ENCODE measurements around the gene KLF7.

The KLF7 gene

DNA sequence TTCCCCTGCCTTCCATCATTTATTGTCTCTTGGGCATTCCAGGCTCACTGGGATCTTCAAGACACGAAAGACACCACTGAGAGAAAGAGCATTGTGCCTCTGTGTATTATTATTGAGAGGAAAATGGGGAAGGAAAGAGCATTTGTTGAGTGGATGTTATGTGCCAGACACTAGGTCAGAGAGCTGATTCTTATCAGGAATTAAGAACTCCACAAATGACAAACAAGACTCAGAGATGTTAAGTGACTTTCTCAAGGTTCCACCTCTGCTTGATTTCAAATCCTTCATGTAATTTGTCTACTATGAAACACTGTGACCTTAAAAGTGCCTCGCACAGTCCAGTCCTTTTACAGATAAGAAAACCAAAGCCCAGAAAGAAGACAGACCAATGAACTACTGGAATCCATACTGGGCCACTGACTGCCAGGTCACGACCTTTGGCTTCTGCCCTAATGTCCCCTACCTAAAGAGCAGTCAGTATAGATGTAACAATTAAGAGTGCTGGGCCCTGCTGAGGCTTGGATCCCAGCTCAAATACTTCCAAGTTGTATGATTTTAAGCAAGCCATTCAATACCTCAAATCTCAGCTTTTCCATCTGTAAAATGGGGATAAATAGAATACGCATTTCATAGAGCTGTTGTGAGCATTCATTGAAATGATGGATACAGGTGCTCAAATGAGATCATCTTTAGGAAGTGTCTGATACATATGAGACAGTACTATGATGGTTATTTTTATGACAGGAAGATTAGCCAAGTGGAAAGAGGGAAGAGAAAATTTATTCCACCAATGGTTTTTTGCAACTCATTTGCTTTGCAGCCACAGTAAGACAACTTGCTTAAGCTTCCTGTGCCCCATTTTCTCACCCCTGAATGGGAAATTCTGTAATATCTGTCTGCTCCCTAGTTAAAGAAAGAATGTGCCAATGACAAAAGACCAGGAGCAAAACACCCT lies 10.9 kb downstream of the KLF7 start:
- H3K4me3 ChIP-seq, result no peak overlapping the region
- no peak for DNase-seq

DNA sequence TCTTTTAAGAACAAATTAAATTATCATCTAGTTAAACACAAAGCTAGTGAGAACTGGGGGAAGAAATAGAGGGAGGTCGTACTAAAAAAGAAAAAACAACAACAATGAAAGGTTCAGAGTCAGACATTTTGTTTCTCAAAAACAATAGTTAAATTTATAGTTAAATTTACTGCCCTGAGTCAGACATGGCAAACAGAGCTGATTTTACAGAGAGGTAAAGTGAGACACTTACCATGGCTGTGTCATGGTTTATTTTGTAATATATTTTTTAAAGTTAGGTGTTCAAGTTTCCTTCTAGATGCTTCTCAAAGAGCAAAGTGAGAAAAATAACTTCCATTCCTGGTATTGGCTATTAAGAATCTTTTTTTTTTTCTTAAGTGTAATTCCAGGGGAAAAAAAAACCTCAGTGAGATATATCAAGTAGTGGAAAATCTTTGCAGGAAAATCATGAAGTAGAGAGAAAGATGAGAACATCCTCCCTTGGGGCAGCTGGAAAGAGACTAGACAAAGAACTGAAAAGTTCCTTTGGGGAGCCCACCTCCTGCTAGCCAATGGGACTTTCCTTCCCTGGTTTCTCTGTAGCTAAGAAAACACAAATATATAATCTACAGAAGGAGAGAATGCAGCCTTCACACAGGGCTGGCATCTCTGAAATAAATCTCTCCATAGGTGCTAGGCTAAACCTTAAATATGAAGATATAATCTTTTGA lies 12.3 kb downstream of the KLF7 start:
- Histone ChIP-seq H3K9me3 (no peaks in the 10 kb centered on the region), H3K4me1 (peaks cover 8 to 100% (median 86%) of the 10 kb centered on the region in 4 donors), H3K27ac (peak overlapping the region; percentile 58 to 100), H3K4me3 (peak overlapping the region in 1 of 2 donors; percentile 4), H3K36me3 (no peaks in the 10 kb centered on the region), H3K27me3 (no peaks in the 10 kb centered on the region)
- DNase-seq, result no peak
- intact Hi-C loops (cut with DNase I; ENCODE audit: low total_unique reads), result no loop called here
- TF ChIP-seq, protein P1, sequence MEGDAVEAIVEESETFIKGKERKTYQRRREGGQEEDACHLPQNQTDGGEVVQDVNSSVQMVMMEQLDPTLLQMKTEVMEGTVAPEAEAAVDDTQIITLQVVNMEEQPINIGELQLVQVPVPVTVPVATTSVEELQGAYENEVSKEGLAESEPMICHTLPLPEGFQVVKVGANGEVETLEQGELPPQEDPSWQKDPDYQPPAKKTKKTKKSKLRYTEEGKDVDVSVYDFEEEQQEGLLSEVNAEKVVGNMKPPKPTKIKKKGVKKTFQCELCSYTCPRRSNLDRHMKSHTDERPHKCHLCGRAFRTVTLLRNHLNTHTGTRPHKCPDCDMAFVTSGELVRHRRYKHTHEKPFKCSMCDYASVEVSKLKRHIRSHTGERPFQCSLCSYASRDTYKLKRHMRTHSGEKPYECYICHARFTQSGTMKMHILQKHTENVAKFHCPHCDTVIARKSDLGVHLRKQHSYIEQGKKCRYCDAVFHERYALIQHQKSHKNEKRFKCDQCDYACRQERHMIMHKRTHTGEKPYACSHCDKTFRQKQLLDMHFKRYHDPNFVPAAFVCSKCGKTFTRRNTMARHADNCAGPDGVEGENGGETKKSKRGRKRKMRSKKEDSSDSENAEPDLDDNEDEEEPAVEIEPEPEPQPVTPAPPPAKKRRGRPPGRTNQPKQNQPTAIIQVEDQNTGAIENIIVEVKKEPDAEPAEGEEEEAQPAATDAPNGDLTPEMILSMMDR (IDR thresholded peaks at IDR 0.05), result no peak

More for the DNA sequence above, 10.9 kb downstream of the KLF7 start:
- TF ChIP-seq, protein P1 (IDR thresholded peaks at IDR 0.05), result no peak
- H3K9me3 ChIP-seq, result no peaks in the 10 kb centered on the region
- intact Hi-C loops (cut with DNase I; ENCODE audit: low total_unique reads), result no loop called here
- no peaks in the 10 kb centered on the region for H3K36me3 ChIP-seq
- H3K4me1 ChIP-seq, result peaks cover 1 to 100% (median 81%) of the 10 kb centered on the region in 4 donors
- H3K27me3 ChIP-seq, result no peaks in the 10 kb centered on the region
- peak overlapping the region; percentile 34 to 100 for H3K27ac ChIP-seq

DNA sequence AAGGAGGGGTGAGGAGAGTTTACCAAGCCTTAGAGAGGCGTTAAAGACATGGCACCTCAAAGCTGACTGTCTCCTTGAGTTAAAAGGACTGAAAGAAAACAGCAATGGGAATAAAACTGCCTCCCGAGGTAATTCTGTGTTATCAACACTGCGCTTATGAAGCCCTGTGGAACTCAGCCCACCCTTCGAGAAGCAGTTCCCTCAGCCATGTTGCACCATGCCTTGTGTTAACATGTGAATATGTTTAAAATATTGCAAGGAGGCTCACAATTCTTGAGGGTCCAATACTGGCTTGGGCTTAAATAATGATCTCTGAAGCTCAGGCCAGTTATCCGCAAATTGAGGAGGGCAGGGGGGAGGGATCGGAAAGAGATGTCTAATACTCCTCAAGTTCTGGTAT lies 14.7 kb downstream of the KLF7 start:
- intact Hi-C loops (cut with DNase I; ENCODE audit: low total_unique reads), result no loop called here
- TF ChIP-seq, protein P1 (IDR thresholded peaks at IDR 0.05), result no peak
- no peak for DNase-seq
- no peaks in the 10 kb centered on the region for H3K36me3 ChIP-seq
- H3K4me1 ChIP-seq, result peaks cover 8 to 100% (median 85%) of the 10 kb centered on the region in 4 donors
- H3K27ac ChIP-seq, result peak overlapping the region; percentile 70 to 100
- no peak overlapping the region for H3K4me3 ChIP-seq
- no peaks in the 10 kb centered on the region for H3K9me3 ChIP-seq
- no peaks in the 10 kb centered on the region for H3K27me3 ChIP-seq

DNA sequence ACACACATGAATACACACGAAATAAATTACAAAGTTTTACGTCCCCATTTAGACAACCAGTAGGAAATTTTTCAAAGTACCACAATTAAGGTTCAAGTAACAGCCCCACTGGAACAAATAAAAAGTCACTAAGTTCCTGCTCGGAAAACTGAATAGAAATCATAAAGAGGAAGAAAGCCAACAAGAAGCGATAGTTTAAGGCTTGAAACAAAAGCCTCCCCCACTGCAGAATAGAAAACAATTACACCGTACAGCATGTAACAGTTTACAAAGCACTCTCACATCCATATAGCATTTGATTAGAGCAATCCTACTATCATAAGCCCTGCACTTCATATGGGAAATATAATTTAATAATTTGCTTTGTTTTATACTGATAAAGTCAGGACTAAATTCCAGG lies 15.5 kb downstream of the KLF7 start:
- Histone ChIP-seq H3K27ac (peak overlapping the region; percentile 70 to 100), H3K27me3 (no peaks in the 10 kb centered on the region), H3K36me3 (no peaks in the 10 kb centered on the region), H3K4me3 (no peak overlapping the region), H3K4me1 (peaks cover 8 to 100% (median 85%) of the 10 kb centered on the region in 4 donors), H3K9me3 (no peaks in the 10 kb centered on the region)
- TF ChIP-seq, protein P1 (IDR thresholded peaks at IDR 0.05), result no peak
- no peak for DNase-seq
- intact Hi-C loops (cut with DNase I; ENCODE audit: low total_unique reads), result no loop called here

DNA sequence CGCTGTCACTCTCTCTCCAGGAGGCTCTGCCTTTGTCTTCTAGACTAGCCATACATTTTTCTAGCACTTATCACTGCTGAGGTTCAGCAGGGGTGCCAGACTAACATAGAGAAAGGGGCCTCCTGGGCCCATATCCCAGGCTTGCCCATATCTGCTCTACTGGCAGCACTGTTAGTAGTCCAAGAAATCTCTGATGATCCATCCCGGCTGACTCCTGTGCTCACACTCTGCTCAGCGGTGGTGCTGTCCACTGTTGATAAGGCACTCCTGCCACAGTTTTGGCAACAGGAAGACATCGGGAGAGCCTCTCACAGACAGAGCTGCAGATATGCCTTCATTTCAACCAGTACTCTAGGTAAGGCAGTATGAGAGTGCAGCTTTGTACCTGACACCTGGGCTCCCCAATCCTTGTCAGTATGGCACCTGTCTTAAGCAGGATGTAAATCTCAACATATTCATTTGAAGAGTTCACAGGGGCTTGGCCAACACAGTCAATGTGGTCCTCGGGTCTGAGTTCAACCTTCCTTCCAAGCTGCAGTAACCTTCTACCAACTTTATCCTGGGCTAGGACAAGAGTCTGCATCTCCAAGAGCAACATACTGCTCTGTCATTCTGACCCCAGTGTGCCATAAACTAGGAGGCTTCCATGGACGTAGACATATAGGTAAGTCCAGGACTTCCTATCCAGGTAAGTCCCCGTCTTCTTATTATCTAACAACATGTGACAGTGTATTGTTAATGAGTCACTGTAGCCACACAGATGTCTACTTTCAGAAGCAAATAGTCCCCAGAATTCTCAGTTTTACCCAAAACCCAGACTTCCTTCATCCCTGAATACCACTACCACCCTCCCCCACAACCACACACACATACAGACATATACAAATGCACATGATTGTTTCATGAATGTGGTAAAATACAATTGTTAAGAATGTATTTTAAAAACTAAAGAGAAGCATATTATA lies 16.2 kb downstream of the KLF7 start:
- DNase-seq, result no peak
- H3K4me1 ChIP-seq, result peaks cover 8 to 100% (median 85%) of the 10 kb centered on the region in 4 donors

More for the DNA sequence above, 16.2 kb downstream of the KLF7 start:
- no peak overlapping the region for H3K4me3 ChIP-seq
- intact Hi-C loops (cut with DNase I; ENCODE audit: low total_unique reads), result no loop called here
- TF ChIP-seq, protein P1 (IDR thresholded peaks at IDR 0.05), result no peak
- H3K36me3 ChIP-seq, result no peaks in the 10 kb centered on the region
- H3K27me3 ChIP-seq, result no peaks in the 10 kb centered on the region
- peak overlapping the region; percentile 70 to 100 for H3K27ac ChIP-seq
- no peaks in the 10 kb centered on the region for H3K9me3 ChIP-seq
